Stimulated activated CD4-positive, alpha-beta T cell treated with anti-CD3 and anti-CD28 coated beads, TNF-alpha, amount 100 ng/mL, for 48 hours (primary cell): ENCODE results near the gene DAZAP1.

ENCODE experiments used
- DNase-seq, 3 donors: peaks; one replicate each; pipeline ENCODE4 v3.0.0-alpha.2; 2020; ENCODE audit warnings: low read depth in 3 of 3

Gene DAZAP1

GRCh38 chr19:1441022-1441426 lies 33.6 kb downstream of the DAZAP1 start:
- no peak for DNase-seq

DNA sequence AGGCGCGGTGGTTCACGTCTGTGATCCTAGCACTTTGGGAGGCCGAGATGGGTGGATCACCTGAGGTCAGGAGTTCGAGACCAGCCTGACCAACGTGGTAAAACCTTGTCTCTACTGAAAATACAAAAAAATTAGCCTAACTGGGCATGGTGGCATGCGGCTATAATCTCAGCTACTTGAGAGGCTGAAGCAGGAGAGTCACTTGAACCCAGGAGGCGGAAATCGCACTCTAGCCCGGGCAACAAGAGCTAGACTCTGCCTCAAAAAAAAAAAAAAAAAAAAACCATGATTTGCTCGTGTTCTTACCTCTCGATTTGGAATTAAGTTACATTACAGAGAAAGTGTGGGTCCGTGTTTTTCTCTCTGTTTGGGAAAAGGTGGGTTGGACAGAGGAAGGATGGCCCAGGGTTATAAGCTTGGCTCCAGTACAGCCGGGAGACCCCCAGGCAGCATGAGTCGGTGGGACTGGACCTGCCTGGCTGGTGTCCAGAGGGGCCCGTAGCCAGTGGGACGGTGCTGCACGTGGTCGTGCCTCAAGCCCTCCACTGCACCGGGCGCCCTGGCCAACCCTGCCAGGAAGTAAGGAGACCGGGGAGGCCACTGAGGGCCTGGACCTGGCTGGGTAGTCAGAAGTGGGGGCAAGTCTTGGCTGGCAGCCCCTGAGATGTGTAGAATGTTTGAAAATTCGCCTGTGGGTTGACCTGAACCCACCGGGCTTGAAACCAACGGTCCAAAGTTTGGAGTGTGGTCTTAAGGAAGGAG lies 34.5 kb downstream of the DAZAP1 start:
- no peak for DNase-seq

GRCh38 chr19:1445185-1445931 lies 38.0 kb downstream of the DAZAP1 start:
- DNase-seq = peak; percentile 48 to 77 (median 60)

GRCh38 chr19:1445932-1446712 lies 38.7 kb downstream of the DAZAP1 start:
- no peak for DNase-seq

GRCh38 chr19:1446713-1447481 lies 39.5 kb downstream of the DAZAP1 start:
- DNase-seq = no peak

DNA sequence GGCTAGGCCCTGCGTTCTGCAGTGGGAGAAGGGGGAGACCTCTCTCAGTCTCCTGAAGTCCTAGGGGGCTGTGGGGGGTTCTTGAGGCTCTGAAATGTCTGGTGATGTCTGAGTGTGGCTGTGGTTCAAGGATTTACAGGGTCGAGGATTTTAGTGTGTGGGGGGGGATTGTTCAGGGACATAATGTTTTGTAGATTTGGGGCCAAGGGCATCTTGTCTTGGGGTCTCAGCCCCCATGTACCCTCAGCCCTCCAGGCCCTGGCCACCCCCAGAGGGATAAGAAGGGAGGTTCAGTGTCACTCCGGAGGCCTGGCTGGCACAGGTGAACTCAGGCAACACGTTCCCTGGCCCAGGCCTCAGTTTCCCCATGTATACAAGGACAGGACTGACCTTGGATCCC lies 40.1 kb downstream of the DAZAP1 start:
- DNase-seq = no peak

DNA sequence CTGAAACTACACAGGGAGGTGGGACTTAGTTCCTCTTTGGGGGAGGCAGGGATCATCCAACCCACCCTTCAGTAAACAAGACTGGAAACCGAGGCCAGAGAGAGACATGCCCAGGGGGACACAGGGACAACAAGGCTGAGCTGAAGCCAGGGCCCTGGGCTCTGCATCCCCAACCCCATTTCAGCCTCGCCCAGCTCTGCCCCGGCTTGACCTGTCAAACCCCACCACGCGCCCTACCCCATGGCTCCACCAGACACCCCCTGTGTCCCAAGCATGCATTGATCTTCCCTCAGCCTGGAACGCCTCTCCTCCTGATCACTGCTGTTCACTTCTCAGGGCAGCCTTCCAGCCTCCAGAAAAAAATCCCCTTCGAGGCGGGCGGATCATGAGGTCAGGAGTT lies 40.6 kb downstream of the DAZAP1 start:
- DNase-seq = no peak

GRCh38 chr19:1449467-1450442 lies 42.4 kb downstream of the DAZAP1 start, which contains the start of gene APC2:
Gene APC2 (plus strand): TSS chr19:1450121. CDS start chr19:1453002, 2,881 bp downstream.
- no peak for DNase-seq

- no peak for DNase-seq
Observed at GRCh38 chr19:1450735-1451731, 43.6 kb downstream of the DAZAP1 start.

DNA sequence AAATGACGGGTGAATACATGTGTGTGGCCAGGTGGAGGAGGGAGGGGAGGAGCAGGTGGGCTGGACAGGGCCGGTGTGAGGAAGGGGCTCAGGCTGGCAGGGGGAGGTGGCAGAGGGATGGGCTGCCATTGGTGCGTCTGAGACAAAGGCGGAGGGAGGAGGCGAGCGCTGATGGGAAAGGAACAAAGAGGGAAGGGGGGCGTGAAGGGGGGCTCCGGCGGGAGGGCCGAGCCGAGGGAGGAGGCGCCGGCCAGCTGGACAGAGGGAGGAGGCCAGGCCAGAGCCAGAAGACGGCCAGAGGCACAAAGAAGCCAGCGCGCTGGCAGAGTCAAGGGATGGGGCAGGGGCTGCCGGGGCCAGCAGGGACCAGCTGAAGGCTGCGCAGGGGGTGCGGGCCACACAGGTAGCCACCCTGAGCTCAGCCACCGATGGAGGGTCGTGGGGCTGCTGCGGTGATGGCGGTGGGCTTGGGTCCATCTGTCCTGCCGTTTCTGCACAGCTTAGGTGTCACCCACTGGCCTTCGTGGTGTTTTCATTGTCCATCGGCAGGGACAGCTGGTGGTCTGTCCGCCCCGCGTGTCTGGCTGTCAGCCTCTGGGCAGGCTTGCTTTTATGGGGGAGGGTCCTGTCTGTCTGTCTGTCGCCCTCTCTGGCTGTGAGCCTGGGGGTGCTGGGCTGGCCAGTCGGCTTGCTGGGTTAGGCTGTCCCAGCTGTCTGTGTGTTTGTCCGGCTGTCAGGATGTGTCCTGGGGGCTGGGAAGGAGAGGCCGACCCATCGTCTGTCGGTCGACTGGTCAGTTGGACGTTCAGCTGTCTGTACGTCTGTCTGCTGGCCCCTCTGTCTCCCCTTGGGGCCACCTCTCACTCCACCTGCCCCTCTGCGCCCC lies 44.8 kb downstream of the DAZAP1 start:
- DNase-seq = no peak

DNA sequence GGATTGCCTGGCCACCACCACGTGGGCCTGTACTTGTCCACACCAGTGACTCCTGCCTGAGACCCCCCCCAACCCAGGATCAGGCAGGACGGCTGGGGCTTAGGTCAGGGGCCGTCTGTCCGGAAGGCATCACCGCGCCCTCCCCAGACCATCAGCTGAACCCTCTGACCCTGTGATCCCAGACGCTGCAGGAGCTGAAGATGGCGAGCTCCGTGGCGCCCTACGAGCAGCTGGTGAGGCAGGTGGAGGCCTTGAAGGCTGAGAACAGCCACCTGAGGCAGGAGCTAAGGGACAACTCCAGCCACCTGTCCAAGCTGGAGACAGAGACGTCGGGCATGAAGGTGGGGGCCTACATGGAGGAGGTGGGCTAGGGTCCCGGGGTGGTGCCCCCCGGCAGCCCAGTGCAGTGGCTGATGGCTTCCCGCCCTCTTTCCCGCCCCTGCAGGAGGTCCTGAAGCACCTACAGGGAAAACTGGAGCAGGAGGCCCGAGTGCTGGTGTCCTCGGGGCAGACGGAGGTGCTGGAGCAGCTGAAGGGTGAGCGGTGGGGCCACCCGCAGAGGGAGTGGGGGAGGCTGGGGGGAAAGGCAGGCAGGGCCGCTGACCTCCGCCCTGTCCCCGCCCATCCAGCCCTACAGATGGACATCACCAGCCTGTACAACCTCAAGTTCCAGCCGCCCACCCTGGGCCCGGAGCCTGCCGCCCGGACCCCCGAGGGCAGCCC lies 45.6 kb downstream of the DAZAP1 start:
- DNase-seq = no peak

DNA sequence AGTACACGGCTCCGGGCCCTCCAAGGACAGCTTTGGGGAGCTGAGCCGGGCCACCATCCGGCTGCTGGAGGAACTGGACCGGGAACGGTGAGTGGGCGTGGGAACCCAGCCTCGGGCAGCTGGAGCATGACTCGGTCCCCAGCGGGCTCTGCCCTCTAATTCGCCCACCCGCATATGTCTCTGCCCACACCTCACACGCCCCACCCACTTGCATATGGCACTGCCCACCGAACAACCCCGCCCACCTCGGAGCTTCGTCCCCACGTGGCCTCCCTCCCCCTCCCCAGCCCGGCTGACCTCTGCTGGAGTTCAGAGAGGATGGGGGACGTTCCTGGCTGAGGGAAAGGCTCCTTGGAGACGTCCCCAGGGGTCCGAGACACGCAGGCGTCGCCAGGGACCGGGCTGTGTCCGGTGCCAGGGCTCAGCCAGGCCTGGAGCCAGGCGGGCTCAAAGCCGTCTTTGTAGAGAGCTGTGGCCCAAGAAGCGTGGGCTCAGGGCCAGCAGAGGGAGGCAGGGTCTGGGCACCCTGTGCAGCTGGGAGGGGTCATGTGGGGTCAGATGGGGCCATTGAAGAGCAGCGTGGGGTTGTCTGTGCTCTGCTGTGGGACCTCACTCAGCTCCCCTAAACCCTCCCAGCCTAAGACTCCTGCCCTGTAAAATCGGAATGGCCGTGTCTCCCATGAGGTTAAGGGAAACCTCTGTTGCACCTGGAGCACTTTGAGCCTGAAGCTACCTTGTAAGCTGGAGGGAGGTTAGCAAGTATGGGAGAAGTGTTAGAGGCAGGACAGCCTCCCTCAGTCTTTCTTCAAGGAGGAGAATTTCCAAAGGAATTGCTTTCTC lies 46.4 kb downstream of the DAZAP1 start:
- no peak for DNase-seq

- DNase-seq = no peak
Observed at GRCh38 chr19:1455002-1455335, 47.6 kb downstream of the DAZAP1 start.

DNA sequence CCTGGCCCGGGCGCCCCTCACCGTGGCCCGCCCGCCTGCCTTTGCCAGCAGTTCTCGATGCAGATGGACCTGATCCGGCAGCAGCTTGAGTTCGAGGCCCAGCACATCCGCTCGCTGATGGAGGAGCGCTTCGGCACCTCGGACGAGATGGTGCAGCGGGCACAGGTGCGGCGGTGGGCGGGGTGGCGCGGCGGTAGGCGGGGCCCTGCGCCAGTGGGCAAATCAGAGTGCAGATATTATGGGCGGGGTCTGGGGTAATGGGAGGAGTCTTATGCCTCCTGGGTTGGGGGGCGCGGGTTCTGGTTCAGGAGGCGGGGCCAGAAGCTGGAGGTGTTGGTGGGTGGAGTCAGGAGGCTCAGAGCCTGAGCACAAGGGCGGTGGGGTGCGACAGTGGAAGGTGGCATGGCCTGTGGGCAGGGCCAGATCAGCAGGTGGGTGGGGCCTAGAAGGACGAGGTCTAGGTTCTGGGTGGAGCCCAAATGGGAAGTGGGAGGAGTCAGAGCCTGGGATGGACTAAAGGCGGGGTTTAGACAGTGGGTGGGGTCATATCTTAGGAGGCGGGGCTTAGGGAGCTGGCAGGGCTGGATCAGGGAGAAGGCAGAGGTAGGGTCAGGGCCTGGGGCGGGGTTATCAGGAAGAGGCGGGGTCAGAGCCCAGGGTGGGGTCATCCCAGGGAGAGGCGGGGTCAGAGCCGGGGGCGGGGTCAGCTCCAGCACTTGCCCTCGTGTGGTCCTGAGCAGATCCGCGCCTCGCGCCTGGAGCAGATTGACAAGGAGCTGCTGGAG lies 48.1 kb downstream of the DAZAP1 start:
- DNase-seq = peak in 2 of 3 donors; percentile 65 to 70

DNA sequence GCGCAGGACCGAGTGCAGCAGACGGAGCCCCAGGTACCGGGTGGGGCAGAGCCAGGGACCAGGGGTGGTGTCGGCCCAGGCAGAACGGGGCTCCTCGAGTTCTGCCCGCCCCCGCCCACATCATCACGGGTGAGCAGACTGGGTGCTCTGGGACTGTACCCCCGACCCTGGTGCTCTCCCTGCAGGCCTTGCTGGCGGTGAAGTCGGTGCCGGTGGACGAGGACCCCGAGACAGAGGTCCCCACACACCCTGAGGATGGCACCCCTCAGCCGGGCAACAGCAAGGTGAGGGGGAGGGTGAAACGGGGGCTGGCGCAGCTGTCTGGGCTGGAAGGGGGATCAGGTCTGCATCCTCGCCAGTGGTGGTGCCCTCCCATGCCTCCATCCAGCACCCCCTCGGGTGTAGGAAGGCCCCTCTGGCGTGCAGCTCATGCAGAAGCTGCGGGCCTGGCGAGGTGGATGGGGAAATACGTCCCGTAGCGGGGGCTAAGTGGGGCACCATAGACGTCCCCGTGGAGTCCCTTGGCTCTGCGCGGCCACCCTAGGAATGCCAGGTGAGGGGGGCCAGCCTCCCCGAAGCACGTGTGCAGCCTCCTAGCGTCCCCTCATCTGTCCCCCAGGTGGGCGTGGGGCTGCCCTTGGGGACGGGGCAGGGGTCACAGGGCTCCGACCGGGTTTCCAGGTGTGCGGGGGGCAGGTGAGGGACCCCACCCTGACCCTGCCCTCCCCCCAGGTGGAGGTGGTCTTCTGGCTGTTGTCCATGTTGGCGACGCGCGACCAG lies 48.9 kb downstream of the DAZAP1 start:
- no peak for DNase-seq
